Vagina (tissue), 2 donors: Measurements from ENCODE around the gene ALDH3B1.

Source experiments
- POLR2A ChIP-seq, 2 donors: fragments of 450-650 bp; IDR thresholded peaks; one replicate each; pipeline ENCODE4 v1.6.1; 2017; ENCODE audit warnings: antibody characterized with exemption in 2 of 2, mild to moderate bottlenecking in 2 of 2, moderate library complexity in 2 of 2
- TF ChIP-seq, protein P1 (sequence below), 3 experiments: fragments of 450-650 bp in 2 of 3; fragments of 200-600 bp in 1 of 3; sonication (generic) in 1 of 3; IDR thresholded peaks; one replicate each; pipeline ENCODE4 v1.5.1; 2017 to 2019; ENCODE audit warnings: antibody characterized with exemption in 3 of 3, mild to moderate bottlenecking in 2 of 3, moderate library complexity in 2 of 3

DNA sequence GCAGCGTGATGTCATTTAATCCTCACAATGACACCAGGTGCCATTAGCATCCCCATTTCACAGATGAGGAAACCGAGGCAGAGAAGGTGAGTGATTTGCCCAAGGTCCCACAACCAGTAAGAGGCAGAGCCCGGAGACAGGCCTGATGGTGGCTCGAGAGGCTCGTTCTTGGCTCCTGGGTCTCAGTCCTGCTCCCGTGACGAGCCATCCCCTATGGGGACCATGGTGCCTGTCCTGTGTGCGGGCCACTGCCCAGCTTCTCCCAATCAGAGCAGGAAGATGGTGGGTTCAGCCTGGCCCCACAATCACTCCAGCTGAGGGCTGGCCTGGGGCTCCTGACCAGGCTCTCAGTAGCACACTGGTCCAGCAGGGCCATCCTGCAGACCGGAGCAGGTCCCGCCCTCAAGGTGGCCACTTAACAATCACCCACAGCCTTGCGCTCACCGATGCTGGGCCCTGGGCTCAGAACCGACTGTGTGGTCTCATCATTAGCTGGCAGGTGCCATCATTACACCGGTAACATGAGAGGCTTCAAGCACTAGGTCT is 3.6 kb downstream of the ALDH3B1 start:
- TF ChIP-seq, protein P1, sequence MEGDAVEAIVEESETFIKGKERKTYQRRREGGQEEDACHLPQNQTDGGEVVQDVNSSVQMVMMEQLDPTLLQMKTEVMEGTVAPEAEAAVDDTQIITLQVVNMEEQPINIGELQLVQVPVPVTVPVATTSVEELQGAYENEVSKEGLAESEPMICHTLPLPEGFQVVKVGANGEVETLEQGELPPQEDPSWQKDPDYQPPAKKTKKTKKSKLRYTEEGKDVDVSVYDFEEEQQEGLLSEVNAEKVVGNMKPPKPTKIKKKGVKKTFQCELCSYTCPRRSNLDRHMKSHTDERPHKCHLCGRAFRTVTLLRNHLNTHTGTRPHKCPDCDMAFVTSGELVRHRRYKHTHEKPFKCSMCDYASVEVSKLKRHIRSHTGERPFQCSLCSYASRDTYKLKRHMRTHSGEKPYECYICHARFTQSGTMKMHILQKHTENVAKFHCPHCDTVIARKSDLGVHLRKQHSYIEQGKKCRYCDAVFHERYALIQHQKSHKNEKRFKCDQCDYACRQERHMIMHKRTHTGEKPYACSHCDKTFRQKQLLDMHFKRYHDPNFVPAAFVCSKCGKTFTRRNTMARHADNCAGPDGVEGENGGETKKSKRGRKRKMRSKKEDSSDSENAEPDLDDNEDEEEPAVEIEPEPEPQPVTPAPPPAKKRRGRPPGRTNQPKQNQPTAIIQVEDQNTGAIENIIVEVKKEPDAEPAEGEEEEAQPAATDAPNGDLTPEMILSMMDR (IDR thresholded peaks at IDR 0.05) = no peak
- TF ChIP-seq POLR2A (IDR thresholded peaks at IDR 0.05) = no peak
